Kidney epithelial cell (primary cell): Measurements from ENCODE around the gene EAF2. TPM values are rescaled to one million over a fixed set of nuclear protein-coding genes. Genes with fewer than 3 reads are reported as not detected.

Experiments
- DNase-seq: peaks from one replicate; pipeline ENCODE4 v3.0.0-alpha.2; 2010; ENCODE audit warnings: low read depth
- H3K27me3 ChIP-seq: 2 replicates; pipeline ENCODE4 v1.6.0; 2011; ENCODE audit warnings: low read length; ENCODE audit not compliant: control insufficient read depth, insufficient read depth
- H3K36me3 ChIP-seq: 2 replicates; pipeline ENCODE4 v1.5.1; 2011; ENCODE audit warnings: low read length; ENCODE audit not compliant: control insufficient read depth, insufficient read depth
- H3K4me3 ChIP-seq: 2 replicates; pipeline ENCODE4 v1.5.1; 2011; ENCODE audit warnings: low read depth, mild to moderate bottlenecking, control low read depth, low read length
- CTCF ChIP-seq: IDR thresholded peaks from 2 replicates; pipeline ENCODE4 v1.5.1; 2011; ENCODE audit warnings: mild to moderate bottlenecking, moderate library complexity, low read length, control low read depth, inconsistent platforms; ENCODE audit not compliant: insufficient read depth, poor library complexity, severe bottlenecking
- total RNA-seq: library from RNA; depleted of rRNA; stranded (reverse); fragments of >200 nt; gene quantifications from 2 replicates; pipeline ENCODE4 v1.2.3, GENCODE V29; 2015

Gene EAF2
- total RNA-seq, 1 donor from 2014 or later = 1.1 TPM

DNA sequence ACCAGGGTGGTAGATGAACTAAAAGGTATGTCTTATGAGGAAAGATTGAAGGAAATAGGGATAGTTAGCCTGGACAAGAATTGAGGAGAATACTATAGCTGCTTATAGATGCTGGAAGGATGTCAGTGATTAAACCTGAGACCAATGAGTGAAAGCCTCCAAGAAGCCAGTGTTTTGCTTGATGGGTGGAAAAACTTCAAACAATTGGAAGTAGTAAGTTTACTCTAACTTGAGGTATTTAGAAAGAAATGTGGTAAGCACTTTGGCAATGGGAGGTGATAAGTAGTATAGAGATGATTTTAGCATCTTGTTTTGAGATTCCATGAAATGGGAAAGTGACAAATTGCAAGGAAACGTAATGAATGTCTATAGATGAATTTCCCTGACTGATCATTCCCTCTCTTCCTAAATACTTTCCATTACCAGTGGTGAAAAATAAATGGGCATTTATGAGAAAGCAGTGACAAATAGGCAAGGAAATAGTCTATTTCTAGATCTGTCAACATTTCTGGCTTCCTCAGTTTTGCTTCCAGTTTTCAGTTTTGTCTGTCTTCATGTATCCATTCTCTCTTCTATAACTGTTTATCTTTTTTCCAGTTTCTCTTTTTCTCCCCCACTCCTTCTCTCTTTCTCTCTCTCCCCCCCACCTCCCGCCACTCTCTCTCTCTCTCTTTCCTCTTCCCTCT is 78.4 kb downstream of the EAF2 start:
- Histone ChIP-seq H3K4me3 (no peak overlapping the region), H3K36me3 (no peaks in the 10 kb centered on the region), H3K27me3 (no peaks in the 10 kb centered on the region)
- TF ChIP-seq CTCF = no peak
- DNase-seq = no peak

DNA sequence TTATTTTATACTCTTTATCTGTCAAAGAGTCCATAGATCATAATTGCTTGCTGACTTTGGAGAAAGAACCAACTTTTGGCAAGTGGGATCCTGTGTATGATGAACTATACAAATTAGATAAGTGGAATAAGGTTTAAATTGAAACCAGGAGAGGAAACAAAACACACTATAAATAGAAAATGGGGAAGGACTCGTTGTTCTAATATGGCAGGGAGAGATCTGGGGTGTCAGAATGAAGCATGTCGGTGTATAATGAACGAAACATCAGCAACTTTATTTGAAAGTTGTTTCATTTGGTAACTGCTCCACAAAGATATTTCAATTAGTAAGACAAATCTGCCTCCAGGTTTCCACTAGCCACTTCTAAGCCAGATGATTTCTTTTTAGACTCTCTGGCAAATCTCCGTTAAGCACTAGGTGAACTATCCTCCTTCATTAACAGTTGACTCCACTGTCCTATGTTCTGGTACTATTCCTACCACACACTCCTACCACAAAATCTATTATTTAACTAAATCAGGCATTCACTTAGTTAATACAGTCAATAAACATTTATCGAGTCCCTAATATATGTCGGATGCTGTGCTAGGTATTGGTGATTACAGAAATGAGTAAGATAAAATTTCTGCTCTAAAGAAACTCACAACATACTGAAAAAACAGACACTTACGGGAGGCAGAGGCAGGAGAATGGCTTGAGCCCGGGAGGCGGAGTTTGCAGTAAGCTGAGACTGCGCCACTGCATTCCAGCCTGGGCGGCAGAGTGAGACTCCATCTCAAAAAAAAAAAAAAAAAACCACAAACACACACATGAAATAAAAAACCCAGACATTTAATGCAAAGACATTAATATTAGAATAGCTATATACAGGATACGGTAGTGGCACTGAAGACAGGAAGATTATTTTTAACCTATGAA is 79.3 kb downstream of the EAF2 start:
- no peak for TF ChIP-seq CTCF
- Histone ChIP-seq H3K27me3 (no peaks in the 10 kb centered on the region), H3K36me3 (no peaks in the 10 kb centered on the region), H3K4me3 (no peak overlapping the region)
- no peak for DNase-seq

- Histone ChIP-seq H3K27me3 (no peaks in the 10 kb centered on the region), H3K36me3 (no peaks in the 10 kb centered on the region), H3K4me3 (no peak overlapping the region)
- DNase-seq = no peak
- TF ChIP-seq CTCF = no peak
These were observed 81.2 kb downstream of the EAF2 start for GRCh38 chr3:121916189-121916588.

DNA sequence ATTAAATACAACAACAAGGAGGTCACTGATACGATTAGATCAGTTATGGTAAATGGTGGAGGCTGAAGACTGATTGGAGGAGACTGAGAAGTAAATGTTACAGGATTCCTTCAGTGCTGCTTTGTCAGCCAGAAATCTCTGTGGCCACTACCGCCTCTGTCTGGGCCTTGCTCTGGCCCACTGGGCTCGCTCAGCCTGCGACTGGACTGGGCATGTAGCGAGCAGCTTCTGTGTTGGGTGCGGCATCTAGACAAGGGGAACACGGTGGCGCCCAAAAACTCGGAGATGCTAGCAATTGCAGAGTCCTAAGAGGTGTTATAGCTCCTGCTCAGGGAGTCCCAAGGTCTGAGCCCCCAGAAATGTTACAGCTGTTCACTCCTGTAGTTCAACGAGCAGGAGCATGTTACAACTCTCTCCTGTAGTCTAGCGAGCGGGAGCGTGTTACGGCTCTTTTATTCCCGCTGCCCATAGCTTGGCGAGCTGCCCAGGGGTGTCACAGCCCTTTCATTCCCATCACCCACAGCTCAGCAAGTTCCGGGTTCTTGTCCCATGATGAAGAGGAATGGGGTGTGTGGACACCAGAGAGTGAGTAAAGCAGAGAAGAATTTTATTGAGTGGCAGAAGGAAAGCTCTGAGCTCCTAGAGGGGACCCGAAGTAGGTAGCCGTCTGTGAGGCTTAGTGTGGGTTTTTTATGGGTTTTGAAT is 83.9 kb downstream of the EAF2 start:
- TF ChIP-seq CTCF = no peak
- no peaks in the 10 kb centered on the region for H3K36me3 ChIP-seq
- no peaks in the 10 kb centered on the region for H3K27me3 ChIP-seq
- no peak for DNase-seq
- no peak overlapping the region for H3K4me3 ChIP-seq

GRCh38 chr3:121924734-121925133 is 89.7 kb downstream of the EAF2 start:
- no peak for TF ChIP-seq CTCF
- no peaks in the 10 kb centered on the region for H3K36me3 ChIP-seq
- no peak for DNase-seq
- no peaks in the 10 kb centered on the region for H3K27me3 ChIP-seq
- H3K4me3 ChIP-seq = no peak overlapping the region
